ENCODE measurements around the gene MALL.
"Not testable (repeated sequence)": the region's sequence is repeated elsewhere in the genome, so short reads cannot be mapped to it uniquely, and the experiment has no call there.

MALL gene

GRCh38 chr2:110097506-110098220 lies 18.0 kb downstream of the MALL start:
- no peak for DNase-seq

- DNase-seq, result no peak
Observed at GRCh38 chr2:110095994-110096633, 19.5 kb downstream of the MALL start.

- not testable (repeated sequence) for DNase-seq
Observed at GRCh38 chr2:110094884-110095534, 20.6 kb downstream of the MALL start.

GRCh38 chr2:110093924-110094323 lies 21.7 kb downstream of the MALL start:
- DNase-seq, result not testable (repeated sequence)

- not testable (repeated sequence) for DNase-seq
Observed at GRCh38 chr2:110090164-110090563, 25.5 kb downstream of the MALL start.

GRCh38 chr2:110083757-110084156 lies 31.9 kb downstream of the MALL start:
- DNase-seq, result not testable (repeated sequence)

- not testable (repeated sequence) for DNase-seq
Observed at GRCh38 chr2:110083162-110083561, 32.5 kb downstream of the MALL start.

- DNase-seq, result not testable (repeated sequence)
Observed at GRCh38 chr2:110078104-110078503, 37.5 kb downstream of the MALL start.

- DNase-seq, result not testable (repeated sequence)
Observed at GRCh38 chr2:110075896-110076295, 39.7 kb downstream of the MALL start.

GRCh38 chr2:110069869-110070268 lies 45.8 kb downstream of the MALL start:
- DNase-seq, result not testable (repeated sequence)

GRCh38 chr2:110068153-110068552 lies 47.5 kb downstream of the MALL start:
- not testable (repeated sequence) for DNase-seq

- not testable (repeated sequence) for DNase-seq
Observed at GRCh38 chr2:110062332-110062731, 53.3 kb downstream of the MALL start.

- not testable (repeated sequence) for DNase-seq
Observed at GRCh38 chr2:110060550-110060949, 55.1 kb downstream of the MALL start.

- not testable (repeated sequence) for DNase-seq
Observed at GRCh38 chr2:110059694-110060358, 55.8 kb downstream of the MALL start.

GRCh38 chr2:110059009-110059693 lies 56.5 kb downstream of the MALL start:
- DNase-seq, result not testable (repeated sequence)

- DNase-seq, result not testable (repeated sequence)
Observed at GRCh38 chr2:110058034-110058433, 57.6 kb downstream of the MALL start.

GRCh38 chr2:110055819-110056408 lies 59.7 kb downstream of the MALL start:
- DNase-seq, result not testable (repeated sequence)

- DNase-seq, result not testable (repeated sequence)
Observed at GRCh38 chr2:110054521-110055407, 60.9 kb downstream of the MALL start.

- DNase-seq, result not testable (repeated sequence)
Observed at GRCh38 chr2:110053688-110054087, 61.9 kb downstream of the MALL start.

GRCh38 chr2:110052166-110052565 lies 63.5 kb downstream of the MALL start:
- DNase-seq, result not testable (repeated sequence)

GRCh38 chr2:110050222-110050621 lies 65.4 kb downstream of the MALL start:
- not testable (repeated sequence) for DNase-seq

All from SIG-M5 (cell line).